HG03095 (cell line): ENCODE measurements around the gene CCNK.

ENCODE experiments used
- ATAC-seq: cut with Tn5 transposase; IDR thresholded peaks from one replicate; pipeline ENCODE4 v1.9.1; 2021; ENCODE audit warnings: moderate library complexity; ENCODE audit not compliant: unreplicated experiment

CCNK gene

GRCh38 chr14:99518441-99519346 is 37.5 kb downstream of the CCNK start:
- ATAC-seq, result no peak

DNA sequence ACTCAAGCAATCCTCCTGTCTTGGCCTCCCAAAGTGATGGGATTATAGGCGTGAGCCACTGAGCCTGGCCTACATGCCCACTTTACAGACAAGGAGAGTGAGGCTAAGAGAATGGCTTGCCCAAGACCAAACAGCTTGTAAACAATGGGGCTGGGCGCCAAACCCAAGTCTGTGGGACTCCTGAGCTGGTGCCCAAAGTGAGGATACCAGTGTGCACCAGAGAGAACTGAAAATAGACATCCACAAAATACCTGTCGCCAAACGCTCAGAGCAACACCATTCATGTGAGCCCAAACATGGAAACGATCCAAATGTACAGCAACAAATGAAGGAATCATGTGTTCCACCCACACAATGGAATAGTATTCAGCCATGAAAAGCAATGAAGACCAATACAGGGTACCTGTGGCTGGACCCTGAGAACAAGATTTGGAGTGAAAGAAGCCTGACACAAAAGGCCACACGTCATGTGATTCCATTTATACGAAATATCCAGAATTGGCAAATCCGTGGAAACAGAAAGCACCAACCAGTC is 38.2 kb downstream of the CCNK start:
- no peak for ATAC-seq

- ATAC-seq, result no peak
Observed at GRCh38 chr14:99519931-99520421, 38.8 kb downstream of the CCNK start.

DNA sequence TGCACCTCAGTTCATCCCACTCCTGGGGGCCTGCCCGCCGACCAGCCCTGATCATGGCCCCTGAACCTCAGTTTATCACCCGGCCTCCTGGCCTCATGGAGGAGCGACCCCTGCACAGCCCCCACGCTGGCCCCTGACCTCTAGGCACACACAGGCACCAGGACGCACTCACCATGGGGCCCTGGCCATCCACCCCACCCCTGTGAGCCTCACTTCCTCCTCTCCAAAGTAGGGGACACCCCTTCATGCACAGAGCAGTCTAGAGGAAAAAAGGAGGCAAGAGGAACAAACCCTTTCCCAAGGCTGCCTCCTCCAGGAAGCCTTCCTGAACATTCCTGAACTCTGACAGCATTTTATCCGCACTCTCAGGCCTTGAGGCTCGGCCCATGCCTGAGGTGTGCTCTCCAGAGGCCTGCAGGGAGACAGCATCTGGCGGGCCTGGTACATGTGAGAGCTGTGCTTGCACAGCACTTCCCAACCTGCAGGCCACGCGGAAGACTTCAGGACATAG is 39.4 kb downstream of the CCNK start:
- ATAC-seq, result no peak

- ATAC-seq, result no peak
Observed at GRCh38 chr14:99521176-99522024, 40.2 kb downstream of the CCNK start.

DNA sequence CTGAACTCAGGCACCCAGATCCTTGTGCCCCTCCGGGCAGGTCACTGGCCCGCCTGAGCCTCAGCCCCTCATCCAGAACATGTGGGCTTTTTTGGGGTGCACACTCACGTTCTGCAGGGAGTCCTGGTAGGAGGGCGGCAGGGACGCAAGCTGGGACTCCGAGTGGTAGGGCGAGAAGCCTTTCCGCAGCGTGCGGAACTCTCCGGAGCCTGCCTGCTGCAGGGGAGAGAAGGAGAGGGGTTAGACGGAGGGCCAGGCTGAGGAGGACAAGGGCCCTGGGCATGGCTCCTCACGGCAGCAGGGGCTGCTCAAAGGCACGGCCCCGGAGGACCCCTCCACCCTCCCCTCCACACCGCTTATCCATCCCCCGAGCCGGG is 40.8 kb downstream of the CCNK start:
- no peak for ATAC-seq

DNA sequence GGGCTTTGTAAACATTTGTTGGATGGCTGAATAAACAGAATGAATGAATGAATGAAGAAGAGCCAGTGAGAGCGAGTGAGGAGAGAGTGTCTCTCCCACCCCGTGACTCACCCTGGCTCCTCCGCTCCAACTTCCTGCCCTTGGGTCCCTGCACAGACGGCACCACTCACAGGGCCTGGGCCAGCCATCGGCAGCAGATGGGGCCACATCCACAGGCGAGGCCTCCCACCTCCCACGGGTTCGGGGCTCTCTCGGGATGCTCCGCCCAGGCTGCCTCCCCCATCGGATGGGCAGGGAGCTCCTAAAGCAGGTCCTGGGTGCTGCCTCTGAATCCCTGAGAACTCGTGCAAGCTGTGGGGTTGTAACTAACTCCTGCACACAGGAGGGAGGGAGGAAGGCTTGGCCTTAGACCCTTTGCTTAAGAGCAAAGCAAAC is 41.3 kb downstream of the CCNK start:
- no peak for ATAC-seq

DNA sequence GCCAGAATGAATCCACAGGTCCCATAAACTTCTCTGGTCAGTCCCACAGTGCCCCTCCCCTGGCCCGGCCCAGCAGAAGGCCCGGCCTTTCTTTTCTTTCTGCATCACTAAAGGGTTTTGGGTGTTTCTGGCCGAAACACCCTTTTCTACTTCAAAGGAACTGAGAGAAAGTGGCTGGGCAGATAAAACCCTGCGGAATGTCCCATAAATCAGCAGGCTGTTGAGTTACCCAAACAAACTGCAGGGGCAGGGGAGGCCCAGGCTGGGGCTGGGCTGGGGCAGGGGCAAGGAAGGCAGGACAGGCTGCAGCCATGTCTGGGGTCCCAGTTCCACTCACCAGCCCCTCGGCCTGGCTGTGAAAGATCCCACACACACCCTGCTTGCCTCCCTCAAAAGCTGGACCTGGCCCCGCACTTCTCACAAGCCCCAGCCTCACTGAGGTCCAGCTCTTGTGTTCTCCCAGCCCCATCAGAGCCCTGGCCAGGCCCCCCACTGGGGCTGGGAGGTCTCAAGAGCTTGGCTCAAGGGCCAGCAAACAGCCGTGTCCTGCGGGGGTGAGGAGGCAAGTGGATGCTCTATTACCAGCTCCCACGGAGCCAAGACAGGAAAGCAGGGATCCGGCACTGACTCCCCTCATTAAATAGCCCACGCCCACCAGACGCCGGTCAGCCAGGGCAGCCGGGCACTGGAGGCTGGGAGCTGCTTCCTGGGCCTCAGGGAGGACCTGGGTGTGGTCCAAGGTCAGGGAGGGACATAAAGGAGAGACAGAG is 41.9 kb downstream of the CCNK start:
- no peak for ATAC-seq

DNA sequence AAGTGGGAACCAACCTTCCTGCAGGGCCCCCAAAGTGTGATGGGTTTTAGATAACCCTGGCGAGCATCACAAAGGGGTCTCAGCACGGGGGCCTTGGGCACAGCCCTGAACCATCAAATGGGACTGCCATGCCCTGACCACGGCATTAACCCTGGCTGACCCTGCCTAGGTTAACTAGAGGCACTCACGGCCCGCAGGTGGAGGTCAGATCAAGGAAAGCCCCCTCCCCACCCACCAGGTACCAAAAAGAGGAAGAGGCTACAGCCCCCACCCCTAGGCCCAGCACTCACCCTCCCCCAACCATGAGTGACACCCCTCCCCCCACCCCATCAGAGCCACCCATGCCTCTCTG is 42.5 kb downstream of the CCNK start:
- no peak for ATAC-seq

DNA sequence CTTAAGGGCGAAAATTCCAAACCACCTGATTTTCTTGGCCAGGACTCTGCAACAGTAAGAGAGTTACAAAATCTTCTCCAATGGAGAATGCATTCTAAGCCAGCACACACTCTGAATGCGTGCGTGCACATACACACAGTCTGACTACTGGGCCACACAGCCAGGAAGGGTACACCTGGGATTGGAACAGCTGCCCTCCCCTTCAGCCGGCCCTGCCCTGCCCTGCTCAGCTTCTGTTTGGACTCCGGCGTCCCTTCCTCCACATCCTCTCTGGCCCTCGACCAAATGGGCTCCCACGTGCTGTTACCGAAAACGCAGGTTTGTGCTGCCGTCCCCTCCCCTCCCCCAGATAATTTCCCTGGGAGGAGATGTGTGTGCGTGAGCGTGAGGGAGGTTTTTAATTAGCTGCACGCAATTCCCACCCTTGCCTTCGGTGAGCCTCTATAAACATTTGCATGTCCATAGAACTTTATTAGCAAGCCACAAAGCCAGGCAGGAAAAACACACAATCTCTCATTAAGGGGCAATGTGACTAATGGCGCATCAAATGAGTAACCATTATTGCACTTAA is 43.0 kb downstream of the CCNK start:
- no peak for ATAC-seq

- ATAC-seq, result no peak
Observed at GRCh38 chr14:99524804-99525698, 43.8 kb downstream of the CCNK start.

- ATAC-seq, result no peak
Observed at GRCh38 chr14:99525699-99526080, 44.5 kb downstream of the CCNK start.

GRCh38 chr14:99527026-99527425 is 45.8 kb downstream of the CCNK start:
- no peak for ATAC-seq

DNA sequence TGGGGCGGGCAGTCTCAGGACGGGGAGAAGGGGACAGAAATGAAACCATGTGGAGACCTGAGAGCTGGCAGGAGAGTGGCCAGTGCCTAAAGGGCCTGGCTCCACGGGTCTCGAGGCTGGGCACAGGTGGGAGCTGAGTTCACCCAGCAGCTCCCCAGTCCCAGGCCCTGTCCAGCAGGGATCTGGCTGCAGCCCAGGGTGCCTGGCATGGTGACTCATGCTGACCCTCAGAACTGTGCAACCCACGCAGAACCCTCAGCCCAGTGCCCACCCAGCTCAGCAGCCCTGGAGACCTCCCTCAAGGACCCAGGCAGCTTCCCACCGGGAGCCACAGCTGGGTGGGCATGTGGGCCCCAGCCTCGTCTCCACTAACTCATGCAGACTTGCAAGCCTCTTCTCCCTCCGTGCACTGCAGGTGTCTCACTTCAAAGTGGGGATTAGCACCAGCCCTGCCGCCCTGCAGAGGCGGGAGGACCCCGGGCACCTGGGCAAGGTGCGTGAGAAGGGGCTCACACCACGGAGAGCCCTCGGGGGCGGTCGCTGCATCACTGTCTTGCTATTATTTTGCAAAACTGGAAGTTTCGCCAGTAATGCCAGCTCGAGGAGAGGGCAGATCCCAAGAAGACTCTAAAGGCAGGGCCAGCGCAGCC is 46.3 kb downstream of the CCNK start:
- no peak for ATAC-seq

DNA sequence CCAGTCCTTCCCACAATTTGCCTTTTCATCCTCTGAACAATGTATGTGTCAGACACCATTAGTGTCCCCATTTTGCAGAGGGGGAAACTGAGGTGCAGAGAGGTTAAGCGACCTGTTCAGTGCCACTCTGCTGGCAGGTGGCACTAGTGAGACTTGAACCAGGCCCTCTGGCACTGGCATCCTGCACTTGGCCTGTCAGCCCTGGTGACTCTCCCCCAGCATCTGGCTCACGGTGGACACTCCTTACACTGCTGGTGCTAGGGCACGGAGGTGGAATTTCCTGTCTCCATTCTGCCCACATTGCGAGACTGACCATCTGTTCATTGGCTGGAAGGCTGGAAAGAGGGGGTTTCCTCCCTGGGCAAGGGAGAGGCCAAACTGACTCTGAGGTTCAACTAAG is 48.7 kb downstream of the CCNK start:
- no peak for ATAC-seq

GRCh38 chr14:99530407-99531155 is 49.4 kb downstream of the CCNK start:
- ATAC-seq, result no peak

- no peak for ATAC-seq
Observed at GRCh38 chr14:99531251-99532096, 50.3 kb downstream of the CCNK start.
